ENCODE data around the gene MRPL34.

DNA sequence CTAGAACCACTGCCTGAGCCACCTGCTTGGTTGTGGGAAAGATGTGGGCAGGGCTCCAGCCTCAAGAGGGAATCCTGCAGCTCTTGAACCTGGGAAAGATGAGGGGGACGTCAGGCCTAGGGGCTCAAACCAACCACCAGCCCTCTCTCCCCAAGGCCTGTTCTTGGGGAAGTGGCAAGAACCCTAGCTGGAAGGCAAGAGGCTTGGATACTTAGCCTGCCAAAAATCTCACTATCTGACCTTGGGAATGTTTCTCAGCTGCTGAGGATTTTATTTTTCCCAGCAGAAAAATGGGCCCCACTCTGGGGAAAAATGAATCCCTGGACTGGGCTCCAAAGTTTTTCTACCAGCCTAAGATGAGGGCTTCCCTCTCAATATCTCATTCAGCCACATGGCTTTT lies 45.7 kb upstream of the MRPL34 start:
- TF ChIP-seq, protein P1, sequence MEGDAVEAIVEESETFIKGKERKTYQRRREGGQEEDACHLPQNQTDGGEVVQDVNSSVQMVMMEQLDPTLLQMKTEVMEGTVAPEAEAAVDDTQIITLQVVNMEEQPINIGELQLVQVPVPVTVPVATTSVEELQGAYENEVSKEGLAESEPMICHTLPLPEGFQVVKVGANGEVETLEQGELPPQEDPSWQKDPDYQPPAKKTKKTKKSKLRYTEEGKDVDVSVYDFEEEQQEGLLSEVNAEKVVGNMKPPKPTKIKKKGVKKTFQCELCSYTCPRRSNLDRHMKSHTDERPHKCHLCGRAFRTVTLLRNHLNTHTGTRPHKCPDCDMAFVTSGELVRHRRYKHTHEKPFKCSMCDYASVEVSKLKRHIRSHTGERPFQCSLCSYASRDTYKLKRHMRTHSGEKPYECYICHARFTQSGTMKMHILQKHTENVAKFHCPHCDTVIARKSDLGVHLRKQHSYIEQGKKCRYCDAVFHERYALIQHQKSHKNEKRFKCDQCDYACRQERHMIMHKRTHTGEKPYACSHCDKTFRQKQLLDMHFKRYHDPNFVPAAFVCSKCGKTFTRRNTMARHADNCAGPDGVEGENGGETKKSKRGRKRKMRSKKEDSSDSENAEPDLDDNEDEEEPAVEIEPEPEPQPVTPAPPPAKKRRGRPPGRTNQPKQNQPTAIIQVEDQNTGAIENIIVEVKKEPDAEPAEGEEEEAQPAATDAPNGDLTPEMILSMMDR (IDR thresholded peaks at IDR 0.05) = no peak
- no peak for TF ChIP-seq POLR2A (IDR thresholded peaks at IDR 0.05)

All from right lobe of liver (tissue), 4 donors.